Measurements from ENCODE around the gene CRX.
A peak's percentile ranks its signal among the peaks of the same experiment; 100 is the strongest.
"Not testable (repeated sequence)": the region's sequence is repeated elsewhere in the genome, so short reads cannot be mapped to it uniquely, and the experiment has no call there.

Gene CRX

GRCh38 chr19:47821460-47822020 lies at the start of gene CRX:
TSS of gene CRX (plus strand) at chr19:47821937. CDS start at chr19:47834444, 12,507 bp downstream.
- no peak for DNase-seq

GRCh38 chr19:47776568-47776967 lies 45.2 kb upstream of the CRX start:
- peak; percentile 42 for DNase-seq

- not testable (repeated sequence) for DNase-seq
Measured at GRCh38 chr19:47777245-47778048, 44.3 kb upstream of the CRX start.

GRCh38 chr19:47778049-47778953 lies 43.4 kb upstream of the CRX start, which contains the start of gene SELENOW:
TSS of gene SELENOW (plus strand) at chr19:47778703. CDS start at chr19:47778786, 83 bp downstream.
- peak; percentile 16 for DNase-seq

- DNase-seq, result no peak
Measured at GRCh38 chr19:47778954-47779351, 42.8 kb upstream of the CRX start.

- no peak for DNase-seq
Measured at GRCh38 chr19:47779524-47780214, 42.1 kb upstream of the CRX start.

- no peak for DNase-seq
Measured at GRCh38 chr19:47780215-47780551, 41.6 kb upstream of the CRX start.

- no peak for DNase-seq
Measured at GRCh38 chr19:47781590-47782262, 40.0 kb upstream of the CRX start.

GRCh38 chr19:47786566-47786965 lies 35.2 kb upstream of the CRX start:
- no peak for DNase-seq

GRCh38 chr19:47787307-47787706 lies 34.4 kb upstream of the CRX start:
- DNase-seq, result not testable (repeated sequence)

GRCh38 chr19:47789811-47790210 lies 31.9 kb upstream of the CRX start:
- not testable (repeated sequence) for DNase-seq

GRCh38 chr19:47790398-47790814 lies 31.3 kb upstream of the CRX start:
- no peak for DNase-seq

GRCh38 chr19:47792616-47793015 lies 29.1 kb upstream of the CRX start:
- DNase-seq, result no peak

GRCh38 chr19:47794526-47794925 lies 27.2 kb upstream of the CRX start:
- no peak for DNase-seq

- DNase-seq, result no peak
Measured at GRCh38 chr19:47796785-47797184, 25.0 kb upstream of the CRX start.

- no peak for DNase-seq
Measured at GRCh38 chr19:47797996-47798903, 23.5 kb upstream of the CRX start.

GRCh38 chr19:47798904-47799266 lies 22.9 kb upstream of the CRX start:
- no peak for DNase-seq

GRCh38 chr19:47801270-47801669 lies 20.5 kb upstream of the CRX start:
- DNase-seq, result no peak

- DNase-seq, result no peak
Measured at GRCh38 chr19:47802521-47803043, 19.2 kb upstream of the CRX start.

- not testable (repeated sequence) for DNase-seq
Measured at GRCh38 chr19:47803148-47803547, 18.6 kb upstream of the CRX start.

GRCh38 chr19:47803671-47804070 lies 18.1 kb upstream of the CRX start:
- not testable (repeated sequence) for DNase-seq

All from NCI-H187 treated with DMSO at 0.1 percent for 48 hours (cell line).